Liver (tissue), 9 donors: ENCODE measurements around the gene ZNF654. TPM values are rescaled to one million over a fixed set of nuclear protein-coding genes. Genes with fewer than 3 reads are reported as not detected.

Source experiments
- DNase-seq: peaks from one replicate; pipeline ENCODE4 v3.0.0-alpha.2; 2017; ENCODE audit warnings: low spot score
- H3K27ac ChIP-seq, 2 donors: one replicate each; pipeline ENCODE4 v1.7.0; 2013; ENCODE audit warnings: inconsistent platforms in 2 of 2, low read length in 2 of 2, control low read depth in 1 of 2, low read depth in 1 of 2, mild to moderate bottlenecking in 1 of 2
- H3K27me3 ChIP-seq, 4 donors: one replicate each; pipeline versions ENCODE4 v1.6.1 to v1.7.0; 2013; ENCODE audit warnings: low read length in 3 of 4, inconsistent platforms in 1 of 4, mild to moderate bottlenecking in 1 of 4, moderate library complexity in 1 of 4; ENCODE audit not compliant: control insufficient read depth in 4 of 4, insufficient read depth in 4 of 4
- H3K36me3 ChIP-seq, 4 donors: one replicate each; pipeline versions ENCODE4 v1.6.1 to v1.7.0; 2013; ENCODE audit warnings: low read length in 3 of 4, mild to moderate bottlenecking in 3 of 4, low read depth in 1 of 4, moderate library complexity in 1 of 4; ENCODE audit not compliant: control insufficient read depth in 4 of 4, insufficient read depth in 3 of 4
- H3K4me1 ChIP-seq, 4 donors: one replicate each; pipeline versions ENCODE4 v1.6.1 to v1.7.0; 2013; ENCODE audit warnings: low read length in 3 of 4, mild to moderate bottlenecking in 3 of 4, moderate library complexity in 1 of 4; ENCODE audit not compliant: control insufficient read depth in 4 of 4, insufficient read depth in 4 of 4
- H3K4me3 ChIP-seq, 3 donors: one replicate each; pipeline versions ENCODE4 v1.6.1 to v1.7.0; 2013; ENCODE audit warnings: low read length in 3 of 3, control low read depth in 1 of 3, low read depth in 1 of 3, mild to moderate bottlenecking in 1 of 3
- H3K9ac ChIP-seq, 2 donors: one replicate each; pipeline ENCODE4 v1.7.0; 2013; ENCODE audit warnings: low read length in 2 of 2, mild to moderate bottlenecking in 2 of 2, moderate library complexity in 2 of 2, control low read depth in 1 of 2, low read depth in 1 of 2
- H3K9me3 ChIP-seq, 4 donors: one replicate each; pipeline versions ENCODE4 v1.6.1 to v1.7.0; 2013; ENCODE audit warnings: low read length in 3 of 4; ENCODE audit not compliant: control insufficient read depth in 4 of 4
- ATF3 ChIP-seq: IDR thresholded peaks from 2 replicates; pipeline ENCODE4 v1.6.1; 2016; ENCODE audit warnings: antibody characterized with exemption
- CTCF ChIP-seq: fragments of 150-350 bp; IDR thresholded peaks from 2 replicates; pipeline ENCODE4 v1.5.1; 2017; ENCODE audit warnings: improper control_type of control experiment, low read depth, low read length; ENCODE audit not compliant: missing input control
- EGR1 ChIP-seq, 2 donors: IDR thresholded peaks; 2 replicates each; pipeline ENCODE4 v1.6.1; 2016 to 2018; ENCODE audit warnings: antibody characterized with exemption in 2 of 2, low read depth in 2 of 2
- FOXA1 ChIP-seq: IDR thresholded peaks from 2 replicates; pipeline ENCODE4 v1.6.1; 2016; ENCODE audit warnings: antibody characterized with exemption
- FOXA2 ChIP-seq: IDR thresholded peaks from 2 replicates; pipeline ENCODE4 v1.6.1; 2016; ENCODE audit warnings: antibody characterized with exemption
- GABPA ChIP-seq, 2 donors: IDR thresholded peaks in 1 of 2; conservative IDR thresholded peaks in 1 of 2; 2 replicates each; pipeline ENCODE4 v1.6.1; 2016; ENCODE audit warnings: antibody characterized with exemption in 2 of 2, mild to moderate bottlenecking in 1 of 2, moderate library complexity in 1 of 2
- HNF4A ChIP-seq, 2 donors: conservative IDR thresholded peaks; 2 replicates each; pipeline ENCODE4 v1.6.1; 2016; ENCODE audit warnings: antibody characterized with exemption in 2 of 2, mild to moderate bottlenecking in 2 of 2
- HNF4G ChIP-seq: IDR thresholded peaks from 2 replicates; pipeline ENCODE4 v1.6.1; 2016; ENCODE audit warnings: antibody characterized with exemption
- JUND ChIP-seq, 2 donors: IDR thresholded peaks; 2 replicates each; pipeline ENCODE4 v1.6.1; 2016; ENCODE audit warnings: antibody characterized with exemption in 2 of 2
- MAX ChIP-seq: IDR thresholded peaks from 2 replicates; pipeline ENCODE4 v1.6.1; 2016; ENCODE audit warnings: antibody characterized with exemption
- NR2F2 ChIP-seq: IDR thresholded peaks from 2 replicates; pipeline ENCODE4 v1.6.1; 2016; ENCODE audit warnings: antibody characterized with exemption
- RAD21 ChIP-seq, 2 donors: IDR thresholded peaks; 2 replicates each; pipeline ENCODE4 v1.6.1; 2016; ENCODE audit warnings: antibody characterized with exemption in 2 of 2, mild to moderate bottlenecking in 2 of 2
- REST ChIP-seq: IDR thresholded peaks from 2 replicates; pipeline ENCODE4 v1.6.1; 2016; ENCODE audit warnings: antibody characterized with exemption, mild to moderate bottlenecking
- RXRA ChIP-seq, 2 donors: IDR thresholded peaks; 2 replicates each; pipeline ENCODE4 v1.6.1; 2017 to 2018; ENCODE audit warnings: antibody characterized with exemption in 2 of 2, mild to moderate bottlenecking in 1 of 2
- SP1 ChIP-seq: IDR thresholded peaks from 2 replicates; pipeline ENCODE4 v1.6.1; 2018; ENCODE audit warnings: antibody characterized with exemption, mild to moderate bottlenecking
- TAF1 ChIP-seq: conservative IDR thresholded peaks from 2 replicates; pipeline ENCODE4 v1.6.1; 2016; ENCODE audit warnings: antibody characterized with exemption, mild to moderate bottlenecking
- YY1 ChIP-seq: IDR thresholded peaks from 2 replicates; pipeline ENCODE4 v1.6.1; 2016; ENCODE audit warnings: antibody characterized with exemption, mild to moderate bottlenecking
- ZBTB33 ChIP-seq: IDR thresholded peaks from 2 replicates; pipeline ENCODE4 v1.6.1; 2016; ENCODE audit warnings: antibody characterized with exemption
- WGBS: extraction: QIAGEN DNeasy Blood & Tissue Kit; methylation state at CpG from one replicate; pipeline ENCODE4 v1.1.7; 2013; 5-methylcytosine and 5-hydroxymethylcytosine counted together
- polyA plus RNA-seq, 2 donors: library from polyadenylated mRNA; stranded (reverse) in 1 of 2; unstranded in 1 of 2; fragments of 200-250 nt in 1 of 2; fragments of >200 nt in 1 of 2; fragmentation: Nextera tagmentation in 1 of 2; extraction: Ambion mirVana in 1 of 2; gene quantifications; one replicate each; pipeline versions ENCODE4 v1.2.1 to v1.2.3, GENCODE V29; 2013 to 2015
- total RNA-seq, 2 donors: library from RNA; depleted of rRNA; stranded (reverse); fragments of >200 nt; gene quantifications; one replicate each; pipeline ENCODE4 v1.2.3, GENCODE V29; 2014
- donor health status: healthy.
- donor health status: healthy.
- donor health status: healthy.
- donor health status: healthy.
- donor health status: healthy.

ZNF654 gene
- total and polyA plus RNA-seq, 4 donors = 2.2 to 10.1 (median 5.4) TPM

GRCh38 chr3:88188436-88188835, 129.4 kb downstream of the ZNF654 start:
- TF ChIP-seq TAF1 (no peak), REST (no peak), MAX (no peak), ZBTB33 (no peak), YY1 (no peak), HNF4A (conservative IDR thresholded peaks at IDR 0.05) (no peak), RAD21 (IDR thresholded peaks at IDR 0.05) (no peak), RXRA (IDR thresholded peaks at IDR 0.05) (no peak)

GRCh38 chr3:88189361-88189810, 130.3 kb downstream of the ZNF654 start:
- Histone ChIP-seq H3K27me3 (no peaks in the 10 kb centered on the region), H3K9me3 (no peaks in the 10 kb centered on the region), H3K4me1 (no peaks in the 10 kb centered on the region), H3K9ac (no peak overlapping the region), H3K36me3 (no peaks in the 10 kb centered on the region), H3K4me3 (no peak overlapping the region), H3K27ac (no peak overlapping the region)
- TF ChIP-seq ATF3 (no peak), HNF4G (no peak), EGR1 (IDR thresholded peaks at IDR 0.05; ENCODE audit: low read depth in 2 of 2) (no peak), REST (no peak), MAX (no peak), RXRA (IDR thresholded peaks at IDR 0.05) (no peak), GABPA (IDR thresholded peaks at IDR 0.05 in 1 of 2, conservative IDR thresholded peaks at IDR 0.05 in 1 of 2) (no peak), JUND (IDR thresholded peaks at IDR 0.05) (no peak), FOXA1 (no peak), RAD21 (IDR thresholded peaks at IDR 0.05) (no peak), NR2F2 (no peak), CTCF (no peak), HNF4A (conservative IDR thresholded peaks at IDR 0.05) (no peak), YY1 (no peak), ZBTB33 (no peak), SP1 (no peak), FOXA2 (no peak)
- no peak for DNase-seq
- 88% methylated on average over 11 of the region's 11 CpGs for WGBS

More at GRCh38 chr3:88188436-88188835, 129.4 kb downstream of the ZNF654 start:
- H3K9me3 ChIP-seq = no peaks in the 10 kb centered on the region
- H3K4me1 ChIP-seq = no peaks in the 10 kb centered on the region
- H3K4me3 ChIP-seq = no peak overlapping the region
- no peaks in the 10 kb centered on the region for H3K36me3 ChIP-seq
- WGBS = 82% methylated on average over 6 of the region's 6 CpGs
- DNase-seq = no peak
- no peak overlapping the region for H3K27ac ChIP-seq
- H3K9ac ChIP-seq = no peak overlapping the region
- no peaks in the 10 kb centered on the region for H3K27me3 ChIP-seq
